GM12878 (cell line): ENCODE data around the gene NUDT12. TPM values are rescaled to one million over a fixed set of nuclear protein-coding genes. Genes with fewer than 3 reads are reported as not detected.

Source experiments
- ATAC-seq: fragments of 200-7000 bp; cut with Tn5 transposase; 3 replicates; pipeline ENCODE4 v1.9.1; 2020; ENCODE audit warnings: mild to moderate bottlenecking, moderate library complexity
- BruUV-seq: library from RNA; stranded (reverse); fragments of 400-500 nt; replicated peaks from 2 replicates; lab custom pipeline; 2021; lab: Mats Ljungman, UMichigan
- CTCF ChIA-PET: fragments of 300-600 bp; sonication (Branson Sonifier 250); formaldehyde crosslinking; extraction: SDS; loops from one replicate; lab custom pipeline; 2021; ENCODE audit warnings: inconsistent platforms; lab: Yijun Ruan, JAX
- POLR2A ChIA-PET: fragments of 350-600 bp; formaldehyde crosslinking; extraction: SDS; loops from one replicate; lab custom pipeline; 2021; ENCODE audit warnings: inconsistent platforms; lab: Charles Lee
- RAD21 ChIA-PET: fragments of 300-600 bp; sonication (Branson Sonifier 250); formaldehyde crosslinking; loops from one replicate; lab custom pipeline; 2023; ENCODE audit warnings: antibody characterized with exemption; ENCODE audit not compliant: unreplicated experiment; lab: Charles Lee
- SMC1A ChIA-PET: fragments of 300-600 bp; sonication (Branson Sonifier 250); formaldehyde crosslinking; loops from one replicate; lab custom pipeline; 2023; ENCODE audit not compliant: unreplicated experiment, uncharacterized antibody; lab: Charles Lee
- DNase-seq: peaks from one replicate; pipeline ENCODE4 v3.0.0-alpha.2; 2011; ENCODE audit warnings: low read depth, low spot score
- FAIRE-seq: peaks from 3 replicates; lab custom pipeline; 2011; peaks lifted over from hg19 to GRCh38; lab: Jason Lieb, UNC
- H2AFZ ChIP-seq: 2 replicates; pipeline ENCODE4 v1.6.0; 2011; ENCODE audit warnings: low read depth, low read length, control low read depth; ENCODE audit not compliant: control insufficient read depth
- H3K27ac ChIP-seq: 2 replicates; pipeline ENCODE4 v1.5.1; 2011; ENCODE audit warnings: control low read depth; ENCODE audit not compliant: control insufficient read depth, insufficient read depth
- H3K27me3 ChIP-seq, 2 experiments: replicated peaks in 1 of 2; 2 replicates each; pipeline versions ENCODE4 v1.6.0 to v1.6.1; 2011; ENCODE audit warnings: low read length in 1 of 2; ENCODE audit not compliant: control insufficient read depth in 2 of 2, insufficient read depth in 2 of 2
- H3K36me3 ChIP-seq, 2 experiments: 2 replicates each; pipeline ENCODE4 v1.5.1; 2011; ENCODE audit warnings: low read length in 1 of 2; ENCODE audit not compliant: control insufficient read depth in 2 of 2, insufficient read depth in 2 of 2
- H3K4me1 ChIP-seq: 2 replicates; pipeline ENCODE4 v1.6.1; 2011; ENCODE audit warnings: mild to moderate bottlenecking, low read length, moderate library complexity, mixed read lengths; ENCODE audit not compliant: control insufficient read depth, insufficient read depth
- H3K4me2 ChIP-seq: 2 replicates; pipeline ENCODE4 v1.6.0; 2011; ENCODE audit warnings: control low read depth; ENCODE audit not compliant: control insufficient read depth, insufficient read depth
- H3K4me3 ChIP-seq: fragments of 200-600 bp; sonication (generic); 2 replicates; pipeline ENCODE4 v1.5.1; 2016
- H3K79me2 ChIP-seq: 2 replicates; pipeline ENCODE4 v1.6.0; 2011; ENCODE audit warnings: low read length; ENCODE audit not compliant: control insufficient read depth, insufficient read depth
- H3K9ac ChIP-seq: 2 replicates; pipeline ENCODE4 v1.8.0; 2011; ENCODE audit warnings: low read length, control low read depth, mixed read lengths; ENCODE audit not compliant: control insufficient read depth, insufficient read depth
- H3K9me3 ChIP-seq: replicated peaks from 3 replicates; pipeline ENCODE4 v1.5.1; 2011; ENCODE audit warnings: mild to moderate bottlenecking, low read length; ENCODE audit not compliant: control insufficient read depth, insufficient read depth
- H4K20me1 ChIP-seq: 2 replicates; pipeline ENCODE4 v1.6.0; 2011; ENCODE audit not compliant: control insufficient read depth, insufficient read depth
- BRCA1 ChIP-seq: IDR thresholded peaks from 2 replicates; pipeline ENCODE4 v1.6.1; 2011; ENCODE audit warnings: low read depth, low read length, improper control_type of control experiment
- HDAC2 ChIP-seq: fragments of 200-600 bp; sonication (generic); IDR thresholded peaks from 2 replicates; pipeline ENCODE4 v1.6.1; 2017
- TBL1XR1 ChIP-seq: IDR thresholded peaks from 2 replicates; pipeline ENCODE4 v1.6.1; 2012; ENCODE audit warnings: low read depth, low read length, improper control_type of control experiment
- WGBS: methylation state at CpG from one replicate; pipeline ENCODE4 v1.1.6; 2016; ENCODE audit warnings: low lambda C conversion rate; ENCODE audit not compliant: insufficient replicate concordance, insufficient coverage; ENCODE audit errors: missing lambda C conversion rate; 5-methylcytosine and 5-hydroxymethylcytosine counted together
- in situ Hi-C: fragments of 300-500 bp; cut with MboI; formaldehyde crosslinking; loops from 9 replicates; pipeline ENCODE4 v1.14.3; 2018; ENCODE audit warnings: mixed read lengths
- intact Hi-C: fragments of 100-400 bp; cut with micrococcal nuclease; formaldehyde crosslinking; loops from one replicate; pipeline ENCODE4 v1.14.2; 2022; ENCODE audit not compliant: unreplicated experiment
- polyA plus RNA-seq, 11 experiments: library from polyadenylated mRNA; depleted of rRNA in 4 of 11; unstranded in 6 of 11; stranded (reverse) in 5 of 11; fragments of >200 nt; fragmentation: Nextera tagmentation in 4 of 11; fragmentation: Illumina TruSeq in 1 of 11; extraction: Ambion mirVana in 4 of 11; extraction: Trizol in 1 of 11; gene quantifications; 1 replicate in 1 of 11; 2 replicates in 10 of 11; pipeline versions ENCODE4 v1.2.1 to v1.2.3, GENCODE V29; 2011 to 2016; ENCODE audit warnings: inconsistent platforms in 2 of 11, missing spikeins in 2 of 11, low read depth in 1 of 11
- total RNA-seq, 4 experiments: library from RNA; depleted of rRNA in 3 of 4; stranded (reverse); fragments of >200 nt in 3 of 4; fragmentation: Illumina TruSeq in 1 of 4; extraction: Trizol in 1 of 4; gene quantifications; 2 replicates each; pipeline versions ENCODE4 v1.2.1 to v1.2.3, GENCODE V29; 2013 to 2021
- TF ChIP-seq, protein P1 (sequence below): fragments of 450-650 bp; formaldehyde crosslinking; IDR thresholded peaks from 2 replicates; pipeline ENCODE4 v1.4.0; 2020; ENCODE audit warnings: mild to moderate bottlenecking, moderate library complexity
- TF ChIP-seq, protein P2 (sequence below): fragments of 450-650 bp; IDR thresholded peaks from 2 replicates; pipeline ENCODE4 v1.6.1; 2017; ENCODE audit warnings: mild to moderate bottlenecking, low read depth, inconsistent platforms; ENCODE audit not compliant: poor library complexity, severe bottlenecking

Gene NUDT12
- total and polyA plus RNA-seq, 10 of the 15 experiments (the other 5 are each of a cell fraction or from before 2014, with no cell fraction given): 2.9 to 9.0 (median 5.2) TPM

- TF ChIP-seq, protein P1, sequence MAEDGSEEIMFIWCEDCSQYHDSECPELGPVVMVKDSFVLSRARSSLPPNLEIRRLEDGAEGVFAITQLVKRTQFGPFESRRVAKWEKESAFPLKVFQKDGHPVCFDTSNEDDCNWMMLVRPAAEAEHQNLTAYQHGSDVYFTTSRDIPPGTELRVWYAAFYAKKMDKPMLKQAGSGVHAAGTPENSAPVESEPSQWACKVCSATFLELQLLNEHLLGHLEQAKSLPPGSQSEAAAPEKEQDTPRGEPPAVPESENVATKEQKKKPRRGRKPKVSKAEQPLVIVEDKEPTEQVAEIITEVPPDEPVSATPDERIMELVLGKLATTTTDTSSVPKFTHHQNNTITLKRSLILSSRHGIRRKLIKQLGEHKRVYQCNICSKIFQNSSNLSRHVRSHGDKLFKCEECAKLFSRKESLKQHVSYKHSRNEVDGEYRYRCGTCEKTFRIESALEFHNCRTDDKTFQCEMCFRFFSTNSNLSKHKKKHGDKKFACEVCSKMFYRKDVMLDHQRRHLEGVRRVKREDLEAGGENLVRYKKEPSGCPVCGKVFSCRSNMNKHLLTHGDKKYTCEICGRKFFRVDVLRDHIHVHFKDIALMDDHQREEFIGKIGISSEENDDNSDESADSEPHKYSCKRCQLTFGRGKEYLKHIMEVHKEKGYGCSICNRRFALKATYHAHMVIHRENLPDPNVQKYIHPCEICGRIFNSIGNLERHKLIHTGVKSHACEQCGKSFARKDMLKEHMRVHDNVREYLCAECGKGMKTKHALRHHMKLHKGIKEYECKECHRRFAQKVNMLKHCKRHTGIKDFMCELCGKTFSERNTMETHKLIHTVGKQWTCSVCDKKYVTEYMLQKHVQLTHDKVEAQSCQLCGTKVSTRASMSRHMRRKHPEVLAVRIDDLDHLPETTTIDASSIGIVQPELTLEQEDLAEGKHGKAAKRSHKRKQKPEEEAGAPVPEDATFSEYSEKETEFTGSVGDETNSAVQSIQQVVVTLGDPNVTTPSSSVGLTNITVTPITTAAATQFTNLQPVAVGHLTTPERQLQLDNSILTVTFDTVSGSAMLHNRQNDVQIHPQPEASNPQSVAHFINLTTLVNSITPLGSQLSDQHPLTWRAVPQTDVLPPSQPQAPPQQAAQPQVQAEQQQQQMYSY: no peak
- TF ChIP-seq TBL1XR1: no peak
- no peak for TF ChIP-seq BRCA1
Observed at GRCh38 chr5:103607346-103607745, 44.8 kb upstream of the NUDT12 start (continued).

DNA sequence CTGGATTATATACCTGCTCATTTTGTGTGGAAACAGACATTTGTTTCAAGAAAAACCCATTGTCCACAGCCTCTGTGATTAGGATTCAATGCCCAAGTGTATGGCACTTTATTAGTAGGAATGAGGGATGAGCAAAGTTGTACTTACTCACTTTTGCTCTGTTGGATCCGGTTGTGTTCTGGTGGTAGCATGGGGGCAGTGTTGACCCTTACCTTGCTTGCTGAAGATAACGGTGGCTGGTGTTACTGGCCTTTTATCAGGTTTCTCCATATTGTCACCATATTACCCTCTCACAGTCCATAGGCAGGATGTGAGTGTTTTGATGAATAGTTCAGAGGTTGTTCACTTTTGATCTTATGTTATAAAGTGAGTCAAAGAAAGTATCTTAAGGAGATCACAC is 42.7 kb upstream of the NUDT12 start:
- no peak overlapping the region for H2AFZ ChIP-seq
- no peak for ATAC-seq
- H3K27me3 ChIP-seq: no peaks in the 10 kb centered on the region; a peak in 1 of 4 replicates
- intact Hi-C loops: no loop called here
- TF ChIP-seq HDAC2: no peak
- TF ChIP-seq, protein P2, sequence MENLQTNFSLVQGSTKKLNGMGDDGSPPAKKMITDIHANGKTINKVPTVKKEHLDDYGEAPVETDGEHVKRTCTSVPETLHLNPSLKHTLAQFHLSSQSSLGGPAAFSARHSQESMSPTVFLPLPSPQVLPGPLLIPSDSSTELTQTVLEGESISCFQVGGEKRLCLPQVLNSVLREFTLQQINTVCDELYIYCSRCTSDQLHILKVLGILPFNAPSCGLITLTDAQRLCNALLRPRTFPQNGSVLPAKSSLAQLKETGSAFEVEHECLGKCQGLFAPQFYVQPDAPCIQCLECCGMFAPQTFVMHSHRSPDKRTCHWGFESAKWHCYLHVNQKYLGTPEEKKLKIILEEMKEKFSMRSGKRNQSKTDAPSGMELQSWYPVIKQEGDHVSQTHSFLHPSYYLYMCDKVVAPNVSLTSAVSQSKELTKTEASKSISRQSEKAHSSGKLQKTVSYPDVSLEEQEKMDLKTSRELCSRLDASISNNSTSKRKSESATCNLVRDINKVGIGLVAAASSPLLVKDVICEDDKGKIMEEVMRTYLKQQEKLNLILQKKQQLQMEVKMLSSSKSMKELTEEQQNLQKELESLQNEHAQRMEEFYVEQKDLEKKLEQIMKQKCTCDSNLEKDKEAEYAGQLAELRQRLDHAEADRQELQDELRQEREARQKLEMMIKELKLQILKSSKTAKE: no peak
- no peaks in the 10 kb centered on the region for H3K36me3 ChIP-seq
- H3K9me3 ChIP-seq: no peaks in the 10 kb centered on the region
- no TSS peak for BruUV-seq
- H3K79me2 ChIP-seq: no peaks in the 10 kb centered on the region
- DNase-seq: no peak
- H3K4me2 ChIP-seq: no peak overlapping the region
- no peak overlapping the region for H3K9ac ChIP-seq
- ChIA-PET SMC1A (no interaction called here), CTCF (no interaction called here), RAD21 (no interaction called here), POLR2A (no interaction called here)
- in situ Hi-C loops: no loop called here
- no peaks in the 10 kb centered on the region for H3K4me1 ChIP-seq
- no peak for FAIRE-seq
- no peaks in the 10 kb centered on the region for H4K20me1 ChIP-seq
- WGBS: 20% methylated on average over 2 of the region's 2 CpGs
- H3K4me3 ChIP-seq: no peak overlapping the region
- no peak overlapping the region for H3K27ac ChIP-seq
